Muscle of arm (tissue), 12 donors: Measurements from ENCODE around the gene CSTPP1. TPM values are rescaled to one million over a fixed set of nuclear protein-coding genes. Genes with fewer than 3 reads are reported as not detected.
"Not testable (repeated sequence)": the region's sequence is repeated elsewhere in the genome, so short reads cannot be mapped to it uniquely, and the experiment has no call there.

Source experiments
- DNase-seq: peaks from one replicate; pipeline ENCODE4 v3.0.0-alpha.2; 2013
- polyA plus RNA-seq, 12 donors: library from polyadenylated mRNA; unstranded; fragments of 120-200 nt; gene quantifications; one replicate each; pipeline ENCODE4 v1.2.1, GENCODE V29; 2013; ENCODE audit not compliant: insufficient read length in 12 of 12

CSTPP1 gene
- polyA plus RNA-seq, 12 donors: 18.6 to 33.6 (median 21.6) TPM; not detected in 1

DNA sequence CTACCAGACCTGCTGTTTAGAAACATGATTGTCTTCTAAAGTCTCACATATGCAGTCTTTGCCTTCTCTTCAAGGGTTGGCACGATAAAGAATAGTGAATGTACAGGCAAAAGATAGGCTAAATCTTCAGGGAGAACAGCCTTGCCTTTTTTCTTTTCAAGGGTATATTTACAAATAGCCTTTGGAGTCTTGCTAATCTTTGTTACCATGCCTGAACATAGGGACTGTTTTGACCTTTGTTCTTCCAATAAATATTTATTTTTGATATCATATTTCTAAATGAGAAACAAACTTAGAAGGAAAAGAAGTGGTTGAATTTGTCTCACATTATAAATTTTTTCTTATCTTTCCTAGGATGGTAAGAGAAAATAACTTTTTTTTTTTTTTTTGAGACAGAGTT, 12.7 kb downstream of the CSTPP1 start:
- DNase-seq: no peak

DNA sequence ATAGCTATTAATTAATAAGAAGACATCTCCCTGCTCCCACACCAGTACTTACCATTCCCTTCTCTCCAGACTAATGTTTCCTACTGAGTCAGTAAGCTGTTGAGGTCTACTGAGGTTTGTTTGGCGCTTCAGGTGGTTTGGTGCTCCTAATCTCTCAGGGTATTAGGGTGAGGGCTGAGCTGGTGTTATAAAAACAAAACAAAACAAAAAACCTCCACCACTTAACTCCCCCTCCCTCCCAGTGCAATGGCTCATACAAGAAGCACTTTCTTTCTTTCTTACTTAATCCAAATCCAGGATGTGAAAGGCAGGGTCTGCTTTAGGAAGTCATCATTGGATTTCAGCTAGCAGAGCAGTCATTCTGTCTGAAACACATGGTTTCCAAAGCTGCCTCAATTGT, 15.3 kb downstream of the CSTPP1 start:
- DNase-seq: no peak

- DNase-seq: no peak
These were observed 16.0 kb downstream of the CSTPP1 start for GRCh38 chr11:46952553-46952952.

GRCh38 chr11:46953093-46953492, 16.5 kb downstream of the CSTPP1 start:
- no peak for DNase-seq

- DNase-seq: no peak
These were observed 22.2 kb downstream of the CSTPP1 start for GRCh38 chr11:46958777-46959176.

GRCh38 chr11:46961041-46961440, 24.5 kb downstream of the CSTPP1 start:
- no peak for DNase-seq

GRCh38 chr11:46961886-46962285, 25.3 kb downstream of the CSTPP1 start:
- not testable (repeated sequence) for DNase-seq

GRCh38 chr11:46963844-46964243, 27.3 kb downstream of the CSTPP1 start:
- DNase-seq: no peak

DNA sequence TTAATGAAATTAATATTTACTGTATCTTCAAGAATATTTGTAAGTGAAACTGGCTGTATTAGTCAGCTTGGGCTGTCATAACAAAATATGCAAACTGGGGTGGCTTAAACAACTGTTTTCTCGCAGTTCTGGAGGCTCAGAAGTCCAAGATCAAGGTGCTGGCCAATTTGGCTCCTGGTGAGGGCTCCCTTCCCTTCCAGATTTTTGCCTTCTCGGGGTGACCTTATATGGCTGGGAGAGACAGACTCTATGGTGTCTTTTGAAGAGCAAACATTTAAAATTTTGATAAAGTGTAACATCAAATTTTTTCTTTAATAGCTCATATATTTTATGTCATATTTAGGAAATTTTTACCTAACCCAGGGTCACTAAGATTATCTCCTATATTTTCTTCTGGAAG, 30.2 kb downstream of the CSTPP1 start:
- no peak for DNase-seq

GRCh38 chr11:46967962-46968361, 31.4 kb downstream of the CSTPP1 start:
- DNase-seq: no peak

- no peak for DNase-seq
These were observed 32.8 kb downstream of the CSTPP1 start for GRCh38 chr11:46969379-46969778.

DNA sequence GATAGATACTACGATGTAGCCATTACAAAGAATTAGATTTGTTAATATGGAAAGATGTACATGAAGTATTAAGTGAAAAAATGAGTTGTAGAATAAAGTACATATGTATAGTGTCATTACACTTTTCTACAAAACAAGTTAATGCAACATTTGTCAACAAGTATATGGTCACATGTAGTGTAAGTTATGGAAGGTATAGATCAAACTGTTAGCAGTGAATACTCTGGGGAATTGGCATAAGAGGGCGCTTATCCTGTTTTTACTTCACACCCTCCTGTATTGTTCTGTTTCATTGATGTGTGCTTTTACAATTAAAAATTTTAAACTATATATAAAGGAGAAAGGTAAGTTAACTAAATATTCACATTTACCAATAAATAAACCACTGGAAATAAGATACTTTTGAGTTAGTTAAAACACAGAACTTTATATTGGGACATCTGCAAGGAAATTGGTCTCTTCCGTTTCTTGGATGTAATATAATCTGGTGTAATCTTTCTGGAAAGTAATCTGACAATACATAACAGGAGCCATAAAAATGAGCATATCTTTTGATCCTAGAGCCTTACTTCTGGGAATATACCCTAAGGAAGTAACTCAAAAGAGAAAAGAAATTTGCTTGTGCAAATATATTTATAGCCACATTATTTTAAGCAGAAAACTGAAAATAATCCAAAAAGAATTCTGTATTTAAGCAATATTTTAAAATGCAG, 34.5 kb downstream of the CSTPP1 start:
- no peak for DNase-seq

DNA sequence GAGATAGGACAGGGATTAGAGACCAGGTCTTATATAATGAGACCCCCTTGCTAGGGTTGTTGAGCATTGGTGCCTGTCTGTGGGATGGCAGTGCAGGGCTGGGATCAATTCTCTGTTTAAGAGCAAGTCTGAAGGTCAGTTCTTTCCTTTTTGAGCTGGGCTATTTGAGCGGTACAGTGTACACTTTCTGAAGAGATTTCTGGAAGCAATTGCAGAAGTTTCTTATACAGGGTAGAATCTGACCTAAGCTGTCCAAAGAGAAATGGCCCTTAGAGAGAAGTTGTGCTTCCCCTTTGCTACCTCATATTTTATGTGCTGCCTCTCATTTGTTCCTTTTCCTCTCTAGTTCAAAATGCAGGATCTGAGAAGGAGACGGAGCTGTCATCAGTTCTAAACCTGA, 35.8 kb downstream of the CSTPP1 start:
- DNase-seq: no peak

DNA sequence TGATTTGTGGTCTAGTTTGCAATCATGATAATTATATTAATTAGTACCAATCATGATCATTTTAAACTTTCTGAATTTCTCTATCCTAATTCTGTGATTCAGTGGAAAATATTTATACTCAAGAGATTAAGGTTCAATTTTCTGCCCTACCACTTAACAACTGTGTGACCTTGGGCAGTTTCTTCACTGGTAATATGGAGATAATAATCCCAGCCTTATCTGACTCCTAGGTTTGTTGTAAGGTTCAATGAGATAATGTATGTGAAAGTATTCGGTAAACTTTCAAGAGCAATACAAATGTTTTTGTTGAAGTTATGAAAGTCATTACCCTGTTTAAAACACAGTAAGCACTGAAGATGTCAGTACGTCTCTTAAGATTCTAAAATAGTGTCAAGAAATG, 36.3 kb downstream of the CSTPP1 start:
- DNase-seq: no peak

GRCh38 chr11:46976182-46976854, 39.8 kb downstream of the CSTPP1 start:
- DNase-seq: no peak

DNA sequence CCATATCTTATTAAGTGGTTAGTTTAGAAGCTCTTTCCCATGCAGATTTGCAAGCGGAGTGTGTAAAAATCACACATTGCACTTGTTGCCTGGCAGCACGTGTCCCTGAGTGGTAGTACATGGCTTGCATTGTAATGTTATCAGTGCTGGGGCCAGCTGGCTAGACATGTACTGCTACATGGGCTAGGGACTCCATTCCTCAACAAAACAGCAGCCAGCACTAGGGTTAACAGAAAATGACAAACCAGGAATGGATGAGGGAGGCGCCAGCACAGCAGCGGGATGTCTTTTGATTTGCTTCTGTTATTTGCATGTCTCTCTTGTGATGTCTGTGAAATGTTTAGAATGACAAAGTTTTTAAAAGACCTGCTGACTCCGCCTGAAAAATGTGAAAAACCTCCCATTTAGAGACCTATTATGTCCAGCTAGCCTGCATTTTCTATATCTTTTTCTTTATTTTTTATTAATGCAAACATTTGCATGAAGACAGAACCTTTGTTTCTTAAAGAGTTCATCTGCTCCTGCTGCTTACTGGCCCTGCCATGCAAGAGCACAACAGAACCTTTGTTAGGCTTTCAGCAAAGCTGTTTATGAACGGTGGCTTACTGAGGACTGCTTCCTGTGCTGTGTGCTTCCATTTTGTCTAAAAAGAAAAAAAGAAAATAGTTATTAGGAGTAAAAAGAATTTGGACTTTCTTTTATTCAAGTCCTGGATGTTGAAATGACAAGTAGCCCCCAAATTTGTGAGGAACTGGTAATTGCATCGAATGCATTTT, 40.7 kb downstream of the CSTPP1 start:
- no peak for DNase-seq

DNA sequence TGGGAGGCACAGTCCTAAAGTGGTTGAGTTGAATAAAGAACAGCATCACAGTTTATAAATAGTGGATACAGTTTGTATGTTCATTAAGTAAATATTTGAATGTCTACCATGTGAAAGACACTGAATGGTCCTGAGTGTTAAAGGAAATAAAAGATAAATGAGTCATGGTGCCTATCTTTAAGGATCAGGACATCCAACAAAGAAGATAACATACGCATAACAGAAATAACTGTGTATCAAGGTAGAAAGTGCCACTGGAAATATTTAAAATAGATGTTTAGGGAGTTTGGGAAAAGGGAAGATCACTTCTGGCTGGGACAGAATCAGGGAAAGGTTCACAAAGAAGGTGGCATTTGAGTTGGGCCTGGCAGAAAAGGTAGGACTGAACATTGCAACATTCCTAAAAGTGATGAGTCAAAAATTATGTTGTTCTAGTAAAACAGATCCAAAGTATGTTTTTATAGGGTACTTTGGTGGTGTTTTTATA, 41.5 kb downstream of the CSTPP1 start:
- no peak for DNase-seq

DNA sequence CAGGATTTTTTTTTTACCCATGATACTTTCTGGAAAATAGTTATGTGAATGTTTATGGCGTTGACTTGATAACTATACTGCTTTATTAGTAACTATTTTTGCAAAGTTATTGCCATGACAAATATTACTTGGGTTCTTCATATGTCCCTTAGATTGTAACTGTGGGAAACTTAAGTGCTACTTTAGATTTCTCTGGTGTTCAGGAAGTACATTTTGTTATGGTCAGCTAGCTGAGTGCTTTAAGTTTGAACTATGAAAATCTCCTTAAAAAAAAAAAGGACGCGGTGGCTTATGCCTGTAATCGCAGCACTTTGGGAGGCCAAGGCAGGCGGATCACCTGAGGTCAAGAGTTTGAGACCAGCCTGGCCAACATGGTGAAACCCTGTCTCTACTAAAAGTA, 42.8 kb downstream of the CSTPP1 start:
- no peak for DNase-seq

GRCh38 chr11:46981436-46981835, 44.9 kb downstream of the CSTPP1 start:
- no peak for DNase-seq

GRCh38 chr11:46982797-46983452, 46.4 kb downstream of the CSTPP1 start:
- no peak for DNase-seq

- DNase-seq: no peak
These were observed 47.0 kb downstream of the CSTPP1 start for GRCh38 chr11:46983598-46983997.

- DNase-seq: no peak
These were observed 48.0 kb downstream of the CSTPP1 start for GRCh38 chr11:46984548-46984947.
